PC-9 (cell line): ENCODE measurements around the gene TGM2.

Experiments used
- EZH2 ChIP-seq: fragments of 200-600 bp; sonication (generic); IDR thresholded peaks from 2 replicates; pipeline ENCODE4 v1.8.0; 2017; ENCODE audit warnings: antibody characterized with exemption, low read depth
- TF ChIP-seq, protein P1 (sequence below): fragments of 200-600 bp; sonication (generic); conservative IDR thresholded peaks from 2 replicates; pipeline ENCODE4 v1.6.1; 2017; ENCODE audit warnings: mixed run types, antibody characterized with exemption, mild to moderate bottlenecking, moderate library complexity

DNA sequence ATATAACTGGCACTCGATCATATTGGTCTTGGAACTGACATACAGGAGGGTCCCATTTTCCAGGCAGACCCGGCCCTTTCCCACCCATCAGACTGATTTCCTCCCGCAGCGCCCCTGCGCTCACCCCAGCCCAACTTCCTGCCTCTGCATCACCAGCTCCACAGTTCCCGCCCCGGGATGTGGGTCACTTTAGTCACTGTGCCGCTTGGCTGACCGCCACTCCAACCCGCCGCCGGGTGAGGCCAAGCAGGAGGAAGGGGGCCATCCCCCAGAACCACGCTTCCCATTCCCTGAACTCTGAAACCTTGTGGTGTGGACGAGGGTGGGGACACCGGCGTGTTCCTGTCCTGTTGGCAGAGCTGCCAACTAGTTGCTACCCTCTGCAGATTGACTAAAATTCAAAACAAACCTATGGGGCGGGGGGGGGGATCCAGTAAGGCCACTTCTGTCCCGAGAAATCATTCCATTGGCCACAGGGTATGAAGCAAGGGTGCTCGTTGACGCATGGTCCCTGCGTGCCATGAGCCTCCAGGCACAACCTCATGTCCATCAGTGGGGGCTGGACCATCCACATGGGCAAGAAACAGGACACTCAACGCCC lies 12.3 kb downstream of the TGM2 start:
- TF ChIP-seq, protein P1, sequence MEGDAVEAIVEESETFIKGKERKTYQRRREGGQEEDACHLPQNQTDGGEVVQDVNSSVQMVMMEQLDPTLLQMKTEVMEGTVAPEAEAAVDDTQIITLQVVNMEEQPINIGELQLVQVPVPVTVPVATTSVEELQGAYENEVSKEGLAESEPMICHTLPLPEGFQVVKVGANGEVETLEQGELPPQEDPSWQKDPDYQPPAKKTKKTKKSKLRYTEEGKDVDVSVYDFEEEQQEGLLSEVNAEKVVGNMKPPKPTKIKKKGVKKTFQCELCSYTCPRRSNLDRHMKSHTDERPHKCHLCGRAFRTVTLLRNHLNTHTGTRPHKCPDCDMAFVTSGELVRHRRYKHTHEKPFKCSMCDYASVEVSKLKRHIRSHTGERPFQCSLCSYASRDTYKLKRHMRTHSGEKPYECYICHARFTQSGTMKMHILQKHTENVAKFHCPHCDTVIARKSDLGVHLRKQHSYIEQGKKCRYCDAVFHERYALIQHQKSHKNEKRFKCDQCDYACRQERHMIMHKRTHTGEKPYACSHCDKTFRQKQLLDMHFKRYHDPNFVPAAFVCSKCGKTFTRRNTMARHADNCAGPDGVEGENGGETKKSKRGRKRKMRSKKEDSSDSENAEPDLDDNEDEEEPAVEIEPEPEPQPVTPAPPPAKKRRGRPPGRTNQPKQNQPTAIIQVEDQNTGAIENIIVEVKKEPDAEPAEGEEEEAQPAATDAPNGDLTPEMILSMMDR = no peak
- no peak for TF ChIP-seq EZH2
